HG03060 (cell line): Measurements from ENCODE around the gene METTL21C.

Source experiments
- ATAC-seq: cut with Tn5 transposase; IDR thresholded peaks from one replicate; pipeline ENCODE4 v1.9.1; 2021; ENCODE audit warnings: low read depth, moderate number of reproducible peaks; ENCODE audit not compliant: unreplicated experiment

METTL21C gene

DNA sequence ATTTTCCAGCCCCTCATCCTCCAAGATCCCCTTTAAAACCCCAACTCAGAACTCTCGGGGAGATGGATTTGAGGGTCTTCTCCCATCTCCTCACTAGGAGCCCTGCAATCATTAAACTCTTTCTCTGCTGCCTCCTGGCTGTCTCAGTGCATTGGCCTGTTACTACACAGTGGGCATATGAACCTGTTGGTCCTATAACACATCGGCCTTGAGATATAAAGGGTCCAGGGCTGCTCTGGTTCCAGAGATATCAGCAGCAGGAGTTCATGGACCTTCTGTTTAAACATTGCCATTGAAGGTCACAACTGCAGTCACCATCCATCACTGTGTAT, 3.8 kb upstream of the METTL21C start:
- ATAC-seq: no peak

DNA sequence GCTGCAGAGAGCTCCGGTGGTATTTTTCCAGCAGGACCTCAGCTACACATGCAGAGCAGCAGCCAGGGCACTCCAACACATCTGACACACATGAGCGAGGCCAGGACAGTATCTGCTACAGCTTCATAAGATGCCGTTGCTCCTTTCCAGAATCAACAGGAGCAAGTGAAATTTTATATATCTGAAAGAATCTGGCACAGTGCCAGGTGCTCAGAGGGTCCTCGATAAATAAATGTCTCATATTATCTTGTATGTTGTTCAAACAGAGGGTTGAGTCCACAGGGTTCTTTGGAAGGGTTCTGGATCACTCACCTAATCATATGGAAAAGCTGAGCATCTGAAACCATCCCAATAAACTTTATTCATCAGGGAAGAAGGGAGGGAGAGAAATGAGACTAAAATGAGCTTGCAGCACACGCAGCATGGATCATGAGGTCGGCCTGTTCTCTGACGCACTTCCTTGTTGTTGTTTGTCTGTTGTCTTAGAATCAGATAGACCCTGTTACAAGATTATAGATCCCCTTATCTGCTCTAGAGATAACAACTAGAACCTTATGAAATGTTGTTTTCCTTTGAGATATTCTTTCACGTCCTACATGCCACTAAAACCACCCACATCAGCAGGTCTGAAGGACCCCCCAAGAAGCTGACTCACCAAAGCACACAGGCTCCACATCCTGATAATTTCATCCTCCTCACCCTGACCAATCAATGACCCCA, 3.2 kb upstream of the METTL21C start:
- no peak for ATAC-seq

DNA sequence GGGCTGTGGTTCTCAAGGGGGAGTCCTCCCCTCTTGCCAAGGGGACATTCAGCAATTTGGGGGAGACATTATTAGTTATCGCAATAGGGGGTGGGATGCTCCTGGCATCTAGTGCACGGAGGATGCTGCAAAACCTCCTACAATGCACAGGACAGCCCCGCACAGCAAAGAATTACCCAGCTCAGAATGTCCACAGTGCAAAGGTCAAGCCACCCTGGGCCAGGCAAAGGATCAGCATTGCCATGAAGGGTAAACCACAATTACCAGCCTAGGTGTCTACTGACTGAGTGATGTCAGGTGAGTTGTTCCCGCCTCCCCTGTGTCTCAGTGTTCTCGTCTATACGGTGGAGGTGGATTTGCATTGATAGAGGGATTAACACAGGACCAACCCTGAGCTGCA, 2.4 kb upstream of the METTL21C start:
- no peak for ATAC-seq

- ATAC-seq: no peak
Measured at GRCh38 chr13:102696465-102696864, 1.6 kb upstream of the METTL21C start.

DNA sequence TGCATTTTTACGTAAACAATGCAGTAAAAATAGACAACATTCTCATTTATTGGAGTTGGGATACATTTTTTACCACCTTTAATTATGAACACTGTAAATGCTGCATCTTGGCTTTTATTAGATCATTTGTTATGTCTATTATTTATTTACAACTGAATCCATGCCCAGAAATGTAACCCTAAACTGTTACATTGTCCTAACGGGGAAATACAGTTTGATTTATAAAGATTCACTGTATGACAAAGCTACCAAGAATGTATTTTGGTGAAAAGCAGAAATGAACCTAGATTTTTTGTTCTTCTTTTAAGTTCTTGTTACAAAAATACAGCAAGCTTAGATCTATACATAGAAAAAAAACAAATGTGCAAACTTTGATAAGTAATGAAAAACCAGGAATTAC, 1.1 kb downstream of the METTL21C start:
- ATAC-seq: no peak

GRCh38 chr13:102693250-102693649, 1.6 kb downstream of the METTL21C start:
- no peak for ATAC-seq

- no peak for ATAC-seq
Measured at GRCh38 chr13:102692491-102692826, 2.4 kb downstream of the METTL21C start.

DNA sequence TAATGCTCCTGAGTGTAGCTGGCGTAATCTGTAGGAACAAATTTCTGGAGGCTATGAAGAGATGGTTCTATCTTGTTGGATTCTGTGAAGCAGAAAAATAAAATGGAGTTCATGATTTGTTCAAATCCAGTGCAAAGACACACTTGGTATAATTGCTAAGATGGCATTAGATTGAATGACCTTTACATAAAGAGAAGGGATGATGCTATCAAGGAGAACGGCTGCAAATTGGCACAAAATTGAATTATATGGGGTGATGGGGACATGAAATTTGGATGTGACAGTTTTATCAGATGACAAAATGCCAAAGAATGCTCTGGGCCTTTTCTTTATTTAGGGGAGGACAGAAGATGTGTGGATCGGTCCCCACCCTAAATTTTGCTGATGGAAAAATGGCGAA, 4.0 kb downstream of the METTL21C start:
- ATAC-seq: no peak

DNA sequence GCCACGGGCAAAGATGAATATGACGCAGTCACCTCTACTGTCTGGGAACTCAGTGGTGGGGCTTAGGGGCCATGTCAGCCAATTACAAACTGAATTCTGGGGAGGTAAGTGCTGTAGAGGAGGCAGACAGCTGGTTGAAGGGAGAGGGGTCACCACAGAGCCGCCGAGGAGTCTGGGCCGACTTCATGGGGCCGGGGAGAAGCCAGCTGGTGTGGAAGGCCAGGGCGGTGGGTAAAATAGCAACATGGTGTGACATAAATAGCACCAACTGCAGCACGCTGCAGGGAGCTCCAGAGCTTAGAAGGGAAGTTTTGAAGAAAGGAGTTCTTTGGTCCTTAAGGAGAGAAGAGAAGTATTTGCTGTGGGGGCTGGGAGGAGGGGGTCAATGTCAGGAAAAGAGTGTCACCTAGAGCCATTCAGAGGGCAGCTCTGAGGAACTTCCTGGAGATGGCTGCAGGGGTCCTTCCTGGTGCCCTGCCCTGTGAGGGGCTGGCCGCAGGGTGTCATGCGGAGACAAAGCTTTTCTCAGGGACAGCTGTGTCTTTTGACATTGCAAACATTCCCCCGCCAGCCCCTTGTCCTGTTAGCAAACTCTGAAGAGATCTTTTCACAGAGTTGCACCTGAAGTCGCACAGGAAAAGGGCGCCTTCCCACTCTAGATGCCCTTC, 6.4 kb downstream of the METTL21C start:
- no peak for ATAC-seq

GRCh38 chr13:102687520-102687919, 7.3 kb downstream of the METTL21C start:
- ATAC-seq: no peak

DNA sequence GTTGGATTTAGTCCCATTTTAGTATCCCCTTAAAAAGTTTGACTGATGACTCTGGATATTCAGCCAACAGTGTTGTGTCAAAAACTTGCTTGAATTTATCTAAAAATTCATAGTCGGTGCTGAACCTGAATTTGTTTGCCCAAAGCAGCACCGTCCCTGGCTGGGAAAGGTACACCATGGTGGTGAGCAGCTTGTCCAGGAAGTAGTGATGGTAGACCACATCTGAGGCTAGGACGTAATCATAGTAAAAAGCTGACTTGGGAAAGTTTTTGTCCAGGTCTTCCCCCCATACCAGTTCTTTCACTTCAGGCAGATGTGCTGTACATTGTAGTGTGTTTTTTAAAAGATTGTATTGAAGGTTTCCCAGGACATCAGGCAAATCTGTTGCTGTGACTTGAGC, 8.8 kb downstream of the METTL21C start:
- no peak for ATAC-seq

DNA sequence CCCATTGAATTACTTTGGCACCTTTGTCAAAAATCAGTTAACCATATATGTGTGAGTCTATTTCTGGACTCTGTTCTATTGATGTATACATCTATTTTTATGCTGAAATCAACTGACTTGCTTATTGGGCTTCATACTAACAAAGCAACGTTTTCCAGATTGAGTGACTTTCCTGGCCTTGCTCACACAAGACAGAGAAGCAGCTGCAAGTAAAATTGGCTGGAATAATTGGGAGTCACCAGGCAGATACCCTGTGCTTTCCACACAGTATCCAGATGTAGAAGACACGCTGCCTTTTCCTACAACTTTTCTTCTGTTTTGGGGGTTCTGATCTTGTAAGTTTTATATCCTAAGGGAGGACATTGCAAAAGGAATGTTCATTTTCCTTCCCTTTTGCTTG, 11.2 kb downstream of the METTL21C start:
- ATAC-seq: no peak

DNA sequence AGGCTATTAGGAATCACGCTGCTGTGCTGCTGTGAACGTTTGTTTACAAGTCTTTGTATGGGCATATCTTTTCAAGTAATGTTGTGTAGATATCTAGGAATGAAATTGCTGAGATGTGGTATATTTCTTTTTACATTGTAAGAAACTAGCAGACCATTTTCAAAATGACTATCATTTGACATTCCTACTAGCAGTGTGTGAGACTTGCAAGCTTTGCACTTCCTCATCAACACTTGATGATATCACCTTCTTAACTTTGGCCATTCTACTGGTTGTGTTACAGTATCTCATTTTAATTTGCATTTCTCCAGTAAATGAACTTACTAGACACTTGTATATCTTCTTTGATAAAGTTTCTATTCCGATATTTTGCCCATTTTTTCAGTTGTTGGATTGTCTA, 12.1 kb downstream of the METTL21C start:
- ATAC-seq: no peak

DNA sequence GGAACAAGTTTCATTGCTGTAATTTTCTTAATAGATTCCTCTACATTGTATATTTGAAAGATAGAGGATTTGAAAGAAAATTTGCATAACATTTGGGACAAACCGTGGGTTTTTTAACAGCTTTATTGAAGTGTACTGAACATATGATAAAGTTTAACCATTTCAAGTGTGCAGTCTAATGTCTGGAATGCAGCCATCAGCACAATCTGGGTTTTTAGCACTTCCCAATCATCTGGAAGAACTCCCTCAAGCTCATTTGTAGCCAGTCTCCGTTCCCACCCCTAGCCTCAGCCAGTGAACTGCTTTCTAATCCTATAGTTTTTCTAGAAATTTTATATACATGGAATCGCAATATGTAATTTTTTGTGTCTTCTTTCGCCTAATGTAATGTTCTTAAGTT, 12.6 kb downstream of the METTL21C start:
- no peak for ATAC-seq

DNA sequence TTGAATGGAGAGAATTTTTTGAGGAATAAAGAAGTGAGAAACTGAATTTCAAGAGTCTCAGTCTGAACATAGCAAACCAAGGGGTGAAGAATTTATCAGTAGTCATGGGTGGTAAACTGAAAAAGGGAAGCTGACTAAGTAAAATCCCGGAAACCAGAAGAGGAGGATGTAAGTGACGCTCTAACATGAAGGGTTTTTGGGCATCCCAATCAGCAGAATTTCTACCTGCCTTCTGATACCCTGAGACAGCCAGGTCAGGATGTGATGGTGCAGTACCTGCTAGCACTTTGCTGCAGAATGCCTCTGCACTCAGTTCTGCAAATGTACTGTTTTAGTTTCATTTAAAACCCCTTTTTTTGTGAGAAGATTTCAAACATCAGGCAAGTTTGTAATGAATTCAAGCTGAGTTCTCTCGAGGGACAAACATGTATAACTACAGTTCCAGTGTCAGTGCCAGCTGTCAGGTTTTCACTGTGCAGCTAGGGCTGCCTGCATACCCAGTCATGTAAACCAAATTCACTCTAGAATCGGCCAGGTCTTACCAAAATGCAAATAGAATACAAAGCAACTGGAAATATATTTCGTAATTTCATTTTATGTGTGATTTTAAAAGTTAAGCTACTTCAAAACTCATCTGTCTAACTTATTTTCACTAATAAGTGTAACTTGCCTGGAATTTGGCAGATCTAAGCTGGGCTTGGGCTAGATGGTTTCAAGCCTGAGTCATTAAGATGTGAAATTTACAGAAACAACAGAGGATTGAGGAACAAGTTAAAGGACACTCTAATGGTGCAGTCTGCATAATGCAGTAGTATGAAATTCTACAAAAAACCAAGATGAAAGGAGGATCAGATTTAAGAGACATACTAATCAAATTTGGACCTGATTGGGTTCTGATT, 13.8 kb downstream of the METTL21C start:
- ATAC-seq: no peak

- ATAC-seq: no peak
Measured at GRCh38 chr13:102680133-102680717, 14.6 kb downstream of the METTL21C start.

- ATAC-seq: no peak
Measured at GRCh38 chr13:102679449-102680132, 15.3 kb downstream of the METTL21C start.

DNA sequence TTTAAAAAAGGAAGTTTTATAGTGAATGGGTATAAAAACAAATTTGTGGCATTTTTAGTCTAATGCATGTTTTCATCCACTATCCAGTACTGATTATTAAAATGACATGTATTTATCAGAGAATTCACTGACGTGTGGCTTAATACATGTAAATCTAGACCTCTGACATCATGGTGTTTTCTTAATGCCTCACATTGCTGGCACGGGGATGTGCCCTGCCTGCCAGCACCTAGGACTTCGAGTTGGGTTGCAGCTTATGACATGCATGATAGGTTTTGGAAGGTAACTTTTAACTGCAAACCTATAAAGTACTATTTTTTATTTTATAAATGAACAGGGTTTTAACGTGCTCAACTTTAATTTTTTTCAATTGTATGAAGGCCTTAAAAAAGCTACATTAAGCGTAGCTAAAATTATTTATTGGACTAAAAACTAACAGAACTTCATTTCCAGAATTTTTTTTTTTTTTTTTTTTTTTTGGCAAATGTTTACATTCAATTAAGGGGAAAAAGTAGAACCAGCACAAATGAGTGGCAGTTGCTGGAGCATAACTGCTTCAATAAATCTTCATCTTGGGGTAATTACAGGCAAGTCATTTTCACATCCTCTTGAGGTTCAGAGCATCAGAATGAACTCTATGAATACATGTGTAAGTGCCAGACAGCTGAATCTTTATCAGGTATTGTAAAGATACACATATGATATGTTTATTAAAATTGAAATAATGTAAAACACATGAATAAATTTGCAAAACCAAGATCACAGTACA, 16.3 kb downstream of the METTL21C start:
- no peak for ATAC-seq

- ATAC-seq: no peak
Measured at GRCh38 chr13:102677122-102677521, 17.7 kb downstream of the METTL21C start.

GRCh38 chr13:102675115-102675514, 19.7 kb downstream of the METTL21C start:
- no peak for ATAC-seq
